Measurements from ENCODE around the gene ERC1.
"Not testable (repeated sequence)": the region's sequence is repeated elsewhere in the genome, so short reads cannot be mapped to it uniquely, and the experiment has no call there.

The ERC1 gene

DNA sequence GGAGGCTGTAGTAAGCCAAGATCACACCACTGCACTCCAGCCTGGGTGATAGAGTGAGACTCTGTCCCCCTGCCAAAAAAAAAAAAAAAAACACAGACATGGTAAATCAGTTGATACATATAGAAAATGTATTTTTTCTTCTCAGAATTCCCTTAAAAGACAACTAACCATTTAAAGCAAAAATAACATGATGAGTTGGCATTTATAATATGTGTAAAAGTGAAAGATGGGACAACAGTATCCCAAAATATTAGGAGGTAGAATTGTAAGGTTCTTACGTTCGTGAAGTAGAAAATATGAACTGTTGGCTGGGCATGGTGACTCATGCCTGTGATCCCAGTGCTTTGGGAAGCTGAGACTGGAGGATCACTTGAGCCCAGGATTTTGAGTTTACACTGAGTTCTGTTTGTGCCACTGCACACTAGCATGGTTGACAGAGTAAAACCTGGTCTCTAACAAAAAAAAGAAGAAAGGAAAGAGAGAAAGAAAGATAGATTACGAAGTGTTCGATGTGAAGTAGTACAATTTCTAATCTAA, 306.7 kb downstream of the ERC1 start:
- no peak for DNase-seq

DNA sequence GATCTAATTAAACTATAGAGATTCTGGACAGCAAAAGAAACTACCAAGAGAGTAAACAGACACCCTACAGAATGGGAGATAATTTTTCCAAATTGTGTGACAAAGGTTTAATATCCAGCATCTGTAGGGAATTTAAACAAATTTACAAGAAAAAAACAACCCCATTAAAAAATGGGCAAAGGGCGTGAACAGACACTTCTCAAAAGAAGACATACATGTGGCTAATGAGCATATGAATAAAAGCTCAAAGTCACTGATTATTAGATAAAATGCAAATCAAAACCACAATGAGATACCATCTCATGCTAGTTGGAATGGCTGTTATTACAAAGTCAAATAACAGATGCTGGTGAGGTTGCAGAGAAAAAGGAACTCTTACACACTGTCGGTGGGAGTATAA, 309.4 kb downstream of the ERC1 start:
- DNase-seq, result no peak

DNA sequence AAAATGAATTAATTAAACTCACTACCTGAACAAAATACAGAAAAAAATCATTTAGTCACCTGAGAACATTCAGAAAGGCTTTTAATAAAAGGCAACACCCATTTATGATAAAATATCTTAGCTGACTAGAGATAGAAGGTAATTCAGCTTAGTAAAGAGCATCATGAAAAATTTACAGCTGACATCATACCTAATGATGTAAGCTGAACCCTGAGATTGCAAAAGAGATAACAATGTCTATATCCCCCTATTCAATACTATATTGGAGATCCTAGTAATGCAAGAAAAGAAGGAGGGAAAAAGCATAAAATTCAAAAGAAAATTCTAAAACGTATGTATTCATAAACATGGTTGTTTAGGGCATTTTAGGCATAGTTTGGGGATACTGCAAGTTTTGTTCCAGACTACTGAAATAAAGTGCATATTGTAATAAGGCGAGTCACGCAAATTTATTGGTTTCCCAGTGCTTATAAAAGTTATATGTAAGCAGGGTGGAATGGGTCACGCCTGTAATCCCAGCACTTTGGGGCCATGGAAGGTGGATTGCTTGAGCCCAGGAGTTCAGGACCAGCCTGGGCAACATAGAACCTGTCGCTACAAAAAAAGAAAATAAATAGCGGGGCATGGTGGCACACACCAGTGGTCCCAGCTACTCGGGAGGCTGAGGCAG, 311.3 kb downstream of the ERC1 start:
- no peak for DNase-seq

DNA sequence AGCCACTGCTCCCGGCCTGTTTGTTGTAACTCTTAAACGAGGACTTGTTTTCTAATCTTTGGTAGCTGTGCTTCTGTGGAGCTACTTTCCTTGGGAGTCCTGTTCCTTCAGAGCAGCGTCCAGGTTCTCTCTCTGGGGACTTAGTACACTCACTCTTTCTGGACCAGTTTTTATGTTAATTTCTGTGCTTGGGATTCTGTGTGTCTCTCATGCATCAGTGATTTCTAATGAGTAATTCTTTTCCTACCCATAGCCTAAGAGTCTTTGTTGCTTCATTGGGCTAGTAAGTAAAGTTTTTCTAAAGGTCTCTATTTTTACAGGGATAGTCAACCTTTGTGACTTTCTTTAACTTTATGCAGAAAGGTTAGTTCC, 314.0 kb downstream of the ERC1 start:
- DNase-seq, result no peak

DNA sequence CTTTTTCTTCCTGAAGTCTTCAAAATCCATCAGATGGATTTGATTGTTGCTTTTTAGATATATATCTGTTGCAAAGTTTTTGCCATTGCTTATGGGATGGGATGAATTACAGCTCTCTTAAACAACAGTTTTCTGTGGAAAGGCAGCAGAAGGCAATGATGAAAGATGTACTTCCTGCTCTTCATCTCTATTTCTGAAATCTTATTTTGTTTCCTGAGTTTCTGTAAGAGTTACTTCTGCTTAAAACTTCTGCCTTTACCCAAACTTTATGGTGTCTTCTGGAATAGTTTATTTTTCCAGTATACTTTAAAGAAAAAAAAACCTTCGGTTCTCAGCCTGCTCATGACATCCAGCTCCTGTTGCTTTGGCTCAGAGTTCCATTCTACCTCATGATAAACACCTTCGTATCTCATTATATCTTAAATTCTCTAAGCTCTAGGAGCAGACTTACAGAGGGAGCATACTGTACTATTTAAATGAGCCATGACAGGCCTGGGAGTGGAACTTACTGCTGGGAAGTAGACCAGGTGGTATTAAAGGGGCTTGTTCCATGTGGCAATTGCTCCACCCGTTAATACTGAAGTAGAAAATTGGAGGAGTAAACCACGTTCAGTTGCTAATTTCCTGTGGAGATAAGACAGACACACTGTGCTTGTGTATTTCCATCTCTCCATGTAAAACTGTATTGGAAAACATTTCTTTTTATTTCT, 314.9 kb downstream of the ERC1 start:
- DNase-seq, result no peak

DNA sequence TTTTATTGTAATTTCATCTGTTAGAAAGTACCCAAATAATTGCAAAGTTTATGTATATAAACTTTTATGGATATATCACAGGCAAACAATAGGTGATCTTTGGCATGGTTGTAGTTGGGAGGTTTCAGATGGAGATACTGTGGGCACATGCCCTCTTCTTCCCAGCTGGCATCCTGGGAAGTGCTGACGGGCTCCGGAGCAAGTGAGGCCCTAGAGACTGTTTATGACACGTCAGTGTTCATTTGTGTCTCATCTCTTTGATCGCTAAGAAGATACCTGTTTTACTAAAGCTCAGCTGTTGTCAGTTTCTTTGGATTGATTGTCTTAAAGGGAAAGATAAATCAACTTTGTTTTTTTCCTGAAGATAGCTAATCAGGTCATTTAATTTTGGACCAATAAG, 315.8 kb downstream of the ERC1 start:
- no peak for DNase-seq

DNA sequence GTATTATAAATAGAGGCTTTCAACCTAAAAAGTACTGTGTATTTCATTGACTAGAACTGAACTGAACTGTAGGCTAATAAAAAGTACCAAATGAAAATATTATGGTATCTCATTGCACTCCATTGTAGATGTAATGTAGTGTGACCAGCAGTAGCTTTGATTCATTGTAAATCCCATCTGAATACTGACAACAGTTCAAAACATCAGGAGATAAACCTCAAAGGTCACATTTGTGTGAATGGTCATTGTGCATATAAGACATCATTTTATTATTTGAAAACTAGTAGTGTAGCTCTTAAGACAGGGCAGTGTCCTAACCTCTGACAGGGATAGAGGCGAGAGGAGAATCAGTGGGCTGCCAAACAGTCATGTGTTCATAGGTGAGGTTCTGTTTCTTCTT, 316.8 kb downstream of the ERC1 start:
- DNase-seq, result no peak

DNA sequence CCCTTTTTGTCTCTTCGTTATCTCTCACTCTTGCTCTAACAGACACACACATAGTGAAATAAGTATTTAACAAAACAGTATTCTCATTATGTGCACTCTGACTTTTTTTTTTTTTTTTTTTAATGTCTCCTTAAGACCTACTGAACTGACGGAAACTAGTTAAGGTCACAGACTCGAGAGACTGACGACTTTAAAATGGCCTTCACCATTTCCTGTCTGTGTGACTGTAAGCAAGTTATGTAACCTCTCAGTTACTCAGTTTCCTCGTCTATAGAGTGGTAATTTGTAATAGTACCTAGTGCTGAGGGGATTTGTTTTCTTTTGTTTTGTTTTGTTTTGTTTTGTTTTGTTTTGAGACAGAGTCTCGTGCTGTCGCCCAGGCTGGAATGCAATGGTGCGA, 318.6 kb downstream of the ERC1 start:
- DNase-seq, result no peak

DNA sequence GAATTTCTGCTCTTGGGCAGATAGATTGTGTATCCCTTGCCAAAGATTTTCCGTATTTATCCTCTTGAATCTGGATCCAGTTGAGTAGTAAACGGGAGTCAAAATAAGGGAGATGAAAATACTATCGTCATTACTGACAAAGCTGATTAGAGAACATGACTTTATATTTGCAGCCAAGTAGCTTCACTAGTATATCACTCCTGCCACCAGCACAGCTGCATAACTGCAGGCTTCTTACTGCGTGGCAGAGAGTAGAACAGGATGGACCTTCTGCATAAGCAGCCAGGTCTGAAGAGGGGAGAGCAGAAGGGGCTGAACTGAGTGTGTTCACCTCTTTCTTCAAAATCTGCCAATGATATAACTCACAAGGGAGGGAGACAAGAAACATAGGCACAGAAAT, 319.6 kb downstream of the ERC1 start:
- no peak for DNase-seq

DNA sequence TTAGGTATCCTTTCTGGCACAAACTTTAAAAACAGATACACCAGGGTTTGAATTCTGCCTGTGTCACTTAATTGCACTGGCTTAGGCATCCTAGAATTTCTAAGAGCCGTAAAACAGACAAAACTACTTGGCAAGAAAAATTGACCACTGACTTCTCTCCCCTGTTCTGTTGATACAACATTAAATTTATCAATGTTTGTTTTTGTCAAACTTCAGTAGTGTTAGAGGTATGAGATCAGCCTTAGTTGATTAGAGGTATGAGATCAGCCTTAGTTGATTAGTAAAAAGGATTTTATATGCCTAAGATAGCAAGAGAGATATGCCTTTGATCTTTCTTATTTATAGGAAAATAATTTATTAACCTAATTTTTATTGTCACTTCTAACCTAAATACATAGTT, 320.1 kb downstream of the ERC1 start:
- DNase-seq, result no peak

DNA sequence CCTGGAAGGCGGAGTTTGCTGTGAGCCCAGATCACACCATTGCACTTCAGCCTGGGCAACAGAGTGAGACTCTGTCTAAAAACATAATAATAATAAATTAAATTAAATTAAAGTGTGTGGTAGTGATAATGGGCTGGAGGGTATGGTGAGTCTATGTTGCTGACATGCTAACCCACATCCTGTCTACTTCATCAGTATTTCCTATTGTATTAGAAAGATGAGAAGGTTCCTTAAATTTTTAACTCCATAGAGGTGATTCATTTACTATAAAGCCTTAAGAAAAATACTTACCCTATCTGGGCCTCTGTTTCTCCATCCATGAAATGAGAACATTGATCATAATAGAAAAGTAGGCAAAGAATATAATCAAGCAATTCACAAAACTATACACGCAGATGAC, 322.9 kb downstream of the ERC1 start:
- DNase-seq, result no peak

DNA sequence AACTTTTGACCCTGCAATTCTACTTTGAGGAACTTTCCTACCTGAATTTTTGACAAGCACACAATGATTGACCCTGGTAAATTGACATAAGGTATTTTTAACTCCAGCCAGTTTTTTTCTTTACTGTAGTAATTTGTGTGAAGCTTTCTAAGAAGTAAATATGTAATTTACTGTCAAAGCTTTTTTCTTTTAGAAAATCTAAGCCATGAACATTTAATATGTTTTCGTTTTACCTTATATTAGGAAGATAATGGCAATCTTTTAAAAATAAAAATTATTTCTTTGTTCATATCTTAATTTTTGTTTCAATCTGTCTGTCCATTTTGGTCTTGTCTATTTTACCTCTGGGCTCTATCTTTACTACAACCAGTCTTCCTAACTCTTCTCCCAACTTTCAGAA, 323.5 kb downstream of the ERC1 start:
- no peak for DNase-seq

DNA sequence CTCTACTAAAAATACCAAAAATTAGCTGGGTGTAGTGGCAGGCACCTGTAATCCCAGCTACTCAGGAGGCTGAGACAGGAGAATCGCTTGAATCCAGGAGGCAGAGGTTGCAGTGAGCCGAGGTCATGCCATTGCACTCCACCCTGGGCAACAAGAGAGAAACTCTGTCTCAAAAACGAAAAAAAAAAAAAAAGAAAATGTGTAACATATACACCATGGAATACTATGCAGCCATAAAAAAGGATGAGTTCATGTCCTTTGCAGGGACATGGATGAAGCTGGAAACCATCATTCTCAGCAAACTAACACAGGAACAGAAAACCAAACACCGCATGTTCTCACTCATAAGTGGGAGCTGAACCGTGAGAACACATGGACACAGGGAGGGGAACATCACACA, 326.0 kb downstream of the ERC1 start:
- DNase-seq, result not testable (repeated sequence)

DNA sequence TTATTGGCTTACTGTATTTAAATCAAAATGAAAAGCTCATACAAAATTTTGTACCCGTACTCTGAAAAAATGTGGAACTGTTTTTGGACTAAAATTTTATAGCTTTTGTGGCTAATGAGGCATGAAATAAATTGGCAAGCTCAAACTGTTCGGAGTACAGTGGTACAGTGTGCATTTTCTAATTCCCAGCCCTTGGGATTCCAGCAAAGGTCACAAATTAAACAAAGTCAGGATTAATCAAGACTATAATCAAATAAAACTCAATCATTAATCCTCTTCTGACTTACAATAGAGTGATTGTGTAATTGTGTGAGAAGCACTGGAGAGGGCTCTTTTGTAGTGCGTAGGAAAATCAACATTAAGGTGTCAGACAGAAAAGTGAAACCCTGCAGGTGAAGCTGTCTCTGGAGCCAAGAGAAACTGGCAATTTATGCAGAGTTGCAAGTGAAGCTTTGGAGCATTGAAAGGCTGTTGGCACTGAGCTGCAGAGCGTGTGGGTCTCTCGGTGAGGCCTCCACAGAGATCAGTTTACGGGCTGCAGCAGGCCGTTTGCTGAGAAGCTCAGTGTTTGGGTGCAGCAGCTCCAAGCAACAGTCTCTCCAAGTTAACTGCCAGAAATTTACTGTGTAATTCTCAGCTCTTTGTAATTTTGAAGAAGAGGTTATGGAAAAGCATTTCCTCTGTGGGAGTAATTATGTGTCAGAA, 327.5 kb downstream of the ERC1 start:
- DNase-seq, result no peak

DNA sequence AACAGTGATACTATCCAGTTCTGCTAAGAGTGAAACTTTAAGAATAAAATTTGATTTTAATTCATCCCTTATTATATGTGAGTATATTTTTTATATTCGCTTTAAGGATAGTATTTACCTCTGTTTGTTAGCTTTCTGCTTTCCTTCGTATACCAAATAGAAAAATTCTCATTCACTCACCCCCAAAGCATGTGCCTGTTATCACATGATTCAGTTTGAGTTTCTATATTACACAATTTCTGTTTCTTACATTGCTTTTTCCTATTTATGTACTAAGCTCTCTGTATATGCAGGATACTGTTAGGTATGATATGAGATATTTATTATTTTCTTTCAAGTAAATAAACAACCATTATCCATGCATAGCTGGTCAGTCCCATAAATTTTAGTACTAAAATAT, 328.2 kb downstream of the ERC1 start:
- no peak for DNase-seq

DNA sequence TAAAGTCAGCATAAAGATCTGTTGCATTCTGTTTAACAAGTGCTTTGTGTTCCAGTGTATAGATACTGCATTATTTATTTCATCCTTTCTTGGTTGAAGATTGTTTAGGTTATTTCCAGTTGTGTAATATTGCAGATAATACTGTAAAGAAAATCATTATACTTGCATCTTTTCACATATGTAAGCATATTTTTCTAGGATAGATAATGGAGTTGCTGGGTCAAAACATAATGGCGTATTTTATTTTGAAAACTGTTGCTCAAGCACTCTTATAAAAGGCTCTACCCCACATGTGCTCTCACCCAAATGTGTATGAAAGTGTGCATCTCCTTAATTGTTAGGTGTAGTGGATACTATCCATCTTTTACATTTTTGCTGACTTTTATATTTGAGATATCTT, 329.0 kb downstream of the ERC1 start:
- DNase-seq, result no peak

DNA sequence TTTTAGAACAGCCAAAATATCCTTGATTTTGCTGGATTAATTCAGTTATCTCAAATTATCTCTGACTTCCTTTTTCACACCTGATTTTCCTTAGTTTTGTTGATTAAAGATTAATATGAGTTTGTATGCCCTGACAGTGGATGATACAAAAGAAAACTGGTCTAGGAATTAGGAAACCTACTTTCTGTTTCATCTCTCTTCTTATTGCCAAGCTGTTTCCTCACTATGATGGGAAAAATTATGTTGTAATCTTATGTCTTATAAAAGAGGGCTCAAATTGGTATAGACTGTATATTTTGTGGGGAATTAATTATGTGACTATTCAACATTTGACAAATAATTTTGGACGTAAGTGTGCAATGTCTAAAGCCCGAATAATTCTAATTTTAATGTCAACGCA, 331.8 kb downstream of the ERC1 start:
- DNase-seq, result no peak

DNA sequence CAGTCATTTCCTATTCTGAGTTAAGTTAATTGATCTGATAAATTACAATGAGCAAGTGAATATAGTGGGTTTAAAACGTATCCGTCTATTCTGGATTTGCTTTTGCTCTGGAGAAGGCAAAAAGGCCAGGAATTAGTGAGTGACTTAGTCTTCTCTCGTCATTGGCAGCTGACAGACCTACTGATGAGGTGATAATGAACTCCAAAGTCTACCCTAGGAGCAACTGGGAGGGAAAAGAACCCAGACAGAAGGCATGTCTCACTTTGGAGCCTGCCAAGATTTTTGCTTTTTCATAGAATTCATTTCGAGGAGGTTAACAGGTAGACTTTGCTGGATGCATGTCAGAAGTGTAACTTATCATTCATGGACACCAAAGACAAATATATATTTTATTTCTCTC, 333.1 kb downstream of the ERC1 start:
- no peak for DNase-seq

DNA sequence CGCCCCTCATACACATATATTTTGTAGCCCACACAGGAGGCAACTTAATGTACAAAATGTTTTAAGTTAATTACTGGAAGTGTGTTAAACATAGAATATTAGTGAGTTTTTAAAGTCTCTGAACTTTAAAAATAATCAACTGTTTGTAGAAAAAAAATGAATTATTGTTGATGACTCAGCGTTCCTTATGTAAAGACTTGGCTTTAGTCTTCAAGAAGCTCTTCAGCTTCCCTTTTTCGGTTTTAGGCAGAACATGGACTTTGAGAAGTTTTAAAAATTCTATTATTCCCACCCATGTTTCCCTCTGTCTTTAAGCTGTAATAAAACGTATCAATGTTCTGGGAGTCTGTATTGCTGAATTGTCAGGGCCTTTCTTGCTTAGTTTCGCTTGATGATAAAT, 333.9 kb downstream of the ERC1 start:
- no peak for DNase-seq

DNA sequence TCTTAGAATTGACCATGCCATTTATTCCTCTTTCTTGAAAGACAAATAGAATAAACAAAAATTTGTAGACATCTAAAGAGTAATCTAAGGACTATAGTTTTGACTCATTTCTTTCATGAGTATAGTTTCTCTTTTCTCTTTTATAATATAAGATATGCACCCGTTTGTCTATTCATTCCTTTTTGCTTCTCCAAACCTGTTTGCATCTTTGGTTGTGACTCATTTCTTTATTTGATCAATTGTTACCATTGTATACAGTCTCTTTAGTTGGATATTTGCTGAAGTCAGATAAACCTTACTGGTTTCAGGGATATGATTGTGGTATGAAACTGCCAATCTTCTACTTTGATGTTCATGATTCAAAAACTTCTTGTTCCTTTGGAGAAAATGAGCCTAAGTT, 334.6 kb downstream of the ERC1 start:
- DNase-seq, result no peak

DNA sequence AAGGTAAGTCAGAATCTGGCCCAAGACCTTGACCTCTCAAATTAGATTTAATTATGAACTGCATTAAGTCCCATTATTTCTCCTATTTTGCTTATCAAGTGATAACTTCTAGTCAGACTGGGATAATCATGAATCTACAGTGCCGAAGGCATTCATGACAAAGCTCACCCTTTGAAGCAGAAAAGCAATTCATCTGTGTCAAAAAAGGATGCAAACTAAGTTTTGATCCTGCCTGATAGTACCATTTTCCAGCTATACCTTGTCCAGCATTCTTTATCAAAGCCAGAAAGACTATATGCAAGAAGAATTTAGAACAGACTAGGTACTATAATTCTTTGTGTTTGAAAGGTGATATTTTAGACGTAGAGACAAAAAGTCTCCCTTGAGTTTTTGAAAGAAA, 335.2 kb downstream of the ERC1 start:
- no peak for DNase-seq

DNA sequence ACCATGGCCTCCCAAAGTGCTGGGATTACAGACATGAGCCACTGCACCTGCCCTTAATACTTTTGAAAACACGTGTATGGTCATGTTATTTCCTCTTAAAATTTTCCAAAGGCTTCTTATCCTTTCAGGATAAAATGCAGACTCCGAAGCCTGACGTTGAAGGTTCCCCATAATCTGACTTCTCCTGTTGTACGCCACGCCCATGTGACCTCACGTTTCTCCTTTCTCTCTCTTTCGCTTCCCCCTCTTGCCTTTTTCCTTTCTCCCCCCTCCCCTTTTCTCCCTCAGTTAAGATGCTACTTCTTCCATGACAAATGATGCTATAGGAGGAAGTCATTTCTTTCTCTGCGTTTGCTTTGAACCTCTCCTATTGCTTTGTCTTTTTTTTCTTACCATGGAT, 337.4 kb downstream of the ERC1 start:
- no peak for DNase-seq

DNA sequence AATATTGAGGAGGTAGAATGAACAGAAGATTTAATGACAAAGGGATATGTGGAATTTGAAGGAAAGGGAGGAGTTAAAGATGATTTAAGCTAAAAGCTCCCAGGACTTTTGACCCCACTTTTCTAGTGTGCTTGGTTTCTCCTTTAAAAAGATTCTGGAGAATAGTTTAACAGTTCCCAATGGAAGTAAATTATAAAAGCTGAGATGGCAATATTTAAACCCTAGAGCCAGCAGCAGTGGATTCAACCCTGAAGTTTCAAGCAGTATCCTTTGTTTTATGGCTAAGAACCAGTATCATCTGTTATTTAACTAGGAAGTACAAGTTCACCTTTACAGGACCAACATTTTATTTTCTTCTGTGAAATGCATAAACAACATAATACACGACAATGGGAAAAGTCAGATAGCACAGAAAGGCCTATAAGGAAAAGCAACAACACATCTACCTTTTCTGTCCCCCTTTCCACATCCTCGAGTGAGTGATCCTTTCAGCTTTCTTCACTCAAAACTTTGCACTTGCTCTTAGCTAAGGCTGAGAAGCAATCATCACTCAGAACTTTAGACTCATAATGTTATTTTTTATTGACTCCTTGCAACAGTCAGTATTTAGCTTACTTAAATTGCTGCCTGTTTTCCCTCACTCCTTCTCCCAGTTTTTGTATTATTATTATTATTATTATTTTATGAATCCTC, 338.9 kb downstream of the ERC1 start:
- no peak for DNase-seq

DNA sequence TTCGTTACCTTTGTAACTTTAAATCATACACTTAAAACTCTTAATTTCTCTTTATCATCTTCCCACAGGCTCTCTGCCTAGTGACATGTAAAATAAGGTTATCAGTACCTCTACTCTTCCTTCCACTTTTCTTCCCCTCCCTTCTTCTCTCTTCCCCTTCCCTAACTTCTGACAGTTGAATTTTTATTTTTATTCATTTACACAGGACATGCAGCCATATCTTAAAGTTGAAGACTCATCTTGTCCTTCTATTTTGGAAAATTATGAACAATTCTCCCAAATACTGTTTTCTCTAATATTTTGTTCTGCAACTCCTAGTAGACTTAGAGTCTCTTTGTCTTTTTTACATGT, 339.4 kb downstream of the ERC1 start:
- no peak for DNase-seq
